GM18873 (cell line): ENCODE results near the gene NGEF.

Experiments used
- ATAC-seq: cut with Tn5 transposase; IDR thresholded peaks from one replicate; pipeline ENCODE4 v1.9.1; 2021; ENCODE audit warnings: mild to moderate bottlenecking, moderate library complexity, moderate number of reproducible peaks; ENCODE audit not compliant: unreplicated experiment, low FRiP score

NGEF gene

DNA sequence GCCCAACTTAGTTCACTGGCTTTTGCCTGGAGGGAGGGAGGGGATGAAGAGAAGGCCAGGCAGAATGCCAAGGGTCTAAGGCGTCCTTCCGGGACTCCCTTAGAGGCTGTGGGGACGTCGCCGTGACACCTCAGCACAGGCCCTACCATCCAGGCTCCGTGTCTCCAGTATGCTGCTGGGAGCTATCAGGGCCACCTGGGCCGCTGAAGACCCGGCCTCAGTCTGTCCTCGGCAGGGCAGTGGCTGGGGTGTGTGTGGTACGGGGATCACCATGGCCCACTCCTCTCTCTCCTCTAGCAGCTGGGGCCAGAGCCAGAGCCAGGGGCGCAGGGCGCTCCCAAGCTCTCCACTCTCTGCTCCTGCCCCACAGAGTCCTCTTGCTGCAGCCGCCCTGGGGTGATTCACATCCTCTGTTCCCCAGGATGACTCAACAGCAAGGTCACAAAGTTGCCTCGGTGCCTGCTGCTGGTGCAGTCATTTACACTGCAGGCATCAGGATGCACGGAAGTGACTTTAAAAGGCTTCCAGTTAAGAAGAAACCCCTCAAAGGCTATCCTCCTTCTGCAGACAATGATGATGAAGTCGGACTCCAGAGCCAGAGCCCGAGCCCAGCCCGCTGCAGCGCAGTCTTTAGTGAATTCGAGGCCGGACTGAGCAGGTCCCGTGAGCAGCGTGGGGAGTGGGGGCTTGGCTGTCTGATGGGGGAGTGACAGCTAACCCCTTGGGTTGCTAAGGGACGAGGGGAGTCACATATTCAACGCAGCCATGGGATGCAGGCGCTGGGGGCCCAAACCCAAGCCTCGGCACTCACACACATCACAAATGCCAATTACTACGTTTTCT is 111.1 kb downstream of the NGEF start:
- no peak for ATAC-seq

DNA sequence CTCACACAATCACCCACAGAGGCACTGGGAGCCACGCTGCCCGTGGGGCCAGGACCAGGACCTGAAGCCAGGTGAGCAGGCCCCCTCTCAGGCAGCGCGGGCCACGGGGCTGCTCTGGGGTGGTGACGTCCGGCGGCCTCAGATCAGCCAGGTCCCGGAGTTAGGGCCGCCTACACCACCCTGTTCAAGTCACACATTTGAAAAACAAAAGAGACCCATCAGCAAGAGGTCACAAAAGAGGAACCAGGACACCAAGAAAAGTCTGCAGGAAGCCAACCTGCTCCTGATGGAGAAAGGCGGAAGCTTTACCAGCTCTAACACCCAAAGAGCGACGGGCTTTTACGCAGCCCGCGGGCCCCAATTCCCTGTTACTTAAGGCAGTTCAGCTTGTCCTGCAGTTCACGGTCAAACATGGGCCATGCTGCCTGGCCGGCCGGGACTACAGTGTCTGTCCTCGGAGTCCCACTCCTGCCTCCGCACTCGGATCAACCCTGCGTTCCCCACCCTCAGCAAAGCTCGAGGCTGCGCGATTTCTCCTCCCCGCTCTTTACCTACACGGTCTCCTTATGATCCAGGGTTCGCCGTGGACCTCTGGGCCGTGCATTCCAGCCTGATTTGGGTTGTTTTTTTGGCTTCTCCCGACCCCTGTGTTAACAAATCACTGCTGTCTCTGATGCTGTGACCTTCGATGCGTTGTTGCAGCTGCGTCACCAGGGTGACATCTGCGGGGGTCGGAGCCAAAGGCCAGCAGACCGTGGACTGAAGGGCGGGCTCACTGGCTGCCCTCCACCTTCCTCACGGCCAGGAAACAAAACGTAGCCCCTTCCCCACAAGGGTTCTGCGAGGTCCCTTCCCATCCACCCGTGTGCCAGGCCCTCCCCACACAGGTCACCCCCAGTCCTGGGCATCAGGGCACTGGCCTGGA is 112.0 kb downstream of the NGEF start:
- ATAC-seq, result no peak

DNA sequence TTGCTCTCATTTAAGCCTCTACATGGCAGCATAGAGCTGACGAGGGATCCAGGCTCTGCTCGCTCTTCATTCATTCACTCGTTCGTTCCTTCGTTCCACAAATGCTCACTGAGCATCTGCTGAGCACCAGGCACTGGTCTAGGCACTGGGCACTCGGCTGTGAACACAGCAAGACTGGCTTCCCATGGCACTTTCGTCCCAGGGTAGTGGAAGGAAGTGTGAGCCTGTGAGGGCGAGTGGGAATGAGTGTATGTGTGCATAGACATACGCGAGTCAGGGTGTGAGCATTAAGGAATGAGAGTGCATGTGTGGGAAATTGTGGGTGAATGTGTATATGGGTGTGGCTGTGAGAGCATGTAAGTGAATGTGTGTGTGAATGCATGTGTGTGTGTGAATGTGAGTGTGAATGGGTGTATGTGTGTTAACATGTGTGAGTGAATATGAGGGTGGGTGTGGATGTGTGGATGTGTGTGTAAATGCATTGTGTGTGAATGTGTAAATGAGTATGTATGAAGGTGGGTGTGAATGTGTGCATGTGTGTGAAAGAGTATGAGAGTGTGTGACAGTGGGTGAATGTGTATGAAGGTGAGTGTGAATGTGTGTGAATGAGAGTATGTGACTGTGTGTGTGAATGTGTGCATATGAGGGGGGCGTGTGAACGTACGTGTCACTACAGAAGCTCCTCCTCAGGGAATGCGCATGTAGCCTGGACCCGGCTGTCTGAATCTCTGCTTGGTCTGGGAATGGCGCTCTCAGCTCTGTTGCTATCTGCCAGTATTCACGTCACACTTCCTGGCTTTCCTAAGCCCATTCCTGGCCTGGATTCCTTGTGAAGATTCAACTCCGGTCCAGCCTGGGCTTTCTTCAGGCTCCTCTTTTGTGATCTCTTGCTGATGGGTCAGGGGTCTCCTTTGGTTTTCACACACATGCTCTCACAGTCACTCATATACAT is 114.2 kb downstream of the NGEF start:
- no peak for ATAC-seq

DNA sequence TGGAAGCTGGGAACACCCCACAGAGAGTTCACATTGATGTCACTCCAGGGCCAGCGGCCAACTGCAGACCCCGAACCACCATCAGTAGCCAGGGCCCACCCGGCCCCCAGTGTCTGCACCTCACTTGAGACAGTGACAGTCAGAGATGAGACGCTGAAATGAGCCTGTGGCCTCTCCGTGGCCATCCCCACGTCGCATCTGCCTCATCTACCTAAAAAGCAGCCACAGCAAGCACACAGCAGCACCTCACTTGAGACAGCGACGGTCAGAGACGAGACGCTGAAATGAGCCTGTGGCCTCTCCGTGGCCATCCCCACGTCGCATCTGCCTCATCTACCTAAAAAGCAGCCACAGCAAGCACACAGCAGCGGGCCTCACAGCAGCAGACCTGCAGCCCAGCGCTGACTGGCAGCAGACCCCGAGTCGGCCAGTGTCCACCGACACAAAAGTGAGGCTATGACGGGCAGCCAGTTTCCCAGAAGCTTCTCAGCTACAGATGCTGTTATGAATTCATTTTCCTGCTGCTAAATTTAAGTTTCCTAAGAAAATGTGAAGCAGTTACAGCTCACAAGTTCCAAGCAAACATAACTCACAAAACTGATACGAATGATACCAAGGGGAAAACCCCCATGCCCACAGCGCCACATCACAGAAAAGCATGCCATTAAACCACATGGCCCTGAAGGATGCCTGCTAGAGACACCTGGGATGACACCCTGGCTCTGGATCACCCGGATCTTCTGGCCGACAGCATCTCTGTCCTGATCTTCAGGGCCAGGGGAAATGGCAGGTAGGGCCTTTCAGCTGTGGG is 115.3 kb downstream of the NGEF start:
- no peak for ATAC-seq

DNA sequence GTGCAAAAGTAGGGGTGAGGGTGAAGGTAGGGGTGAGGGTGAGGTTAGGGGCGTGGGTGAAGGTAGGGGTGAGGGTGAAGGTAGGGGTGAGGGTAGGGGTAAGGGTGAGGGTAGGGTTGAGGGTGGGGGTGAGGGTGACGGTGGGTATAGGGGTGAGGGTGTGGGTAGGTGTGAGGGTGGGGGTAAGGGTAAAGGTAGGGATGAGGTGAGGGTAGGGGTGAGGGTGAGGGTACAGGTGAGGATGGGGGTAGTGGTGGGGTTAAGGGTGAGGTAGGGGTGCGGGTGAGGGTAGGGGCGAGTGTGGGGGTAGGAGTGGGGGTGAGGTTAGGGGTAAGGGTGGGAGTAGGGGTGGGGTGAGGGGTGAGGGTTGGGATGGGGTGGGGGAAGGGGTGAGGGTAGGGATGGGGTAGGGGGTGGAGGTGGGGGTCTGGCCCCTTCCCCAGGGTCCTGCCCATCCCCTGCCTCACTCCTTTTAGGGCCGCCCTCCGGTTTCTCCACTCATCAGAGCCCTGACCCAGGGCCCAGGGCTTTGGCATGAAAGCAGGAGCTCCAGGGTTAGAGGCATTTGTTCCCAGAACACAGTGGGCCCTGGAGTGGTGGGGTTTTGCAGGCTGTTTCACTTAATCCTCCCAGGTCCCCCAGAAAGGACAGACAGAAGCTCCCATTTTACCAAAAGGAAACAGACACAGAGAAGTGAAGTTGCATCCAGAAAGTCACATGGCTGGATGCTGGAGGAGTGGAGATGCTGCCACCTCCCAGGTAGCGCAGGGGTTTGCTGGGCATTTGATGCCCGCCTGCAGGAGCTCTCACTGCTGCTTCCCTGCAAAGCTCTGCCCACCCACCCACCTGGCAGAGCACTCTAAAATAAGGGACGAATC is 116.1 kb downstream of the NGEF start:
- ATAC-seq, result no peak

DNA sequence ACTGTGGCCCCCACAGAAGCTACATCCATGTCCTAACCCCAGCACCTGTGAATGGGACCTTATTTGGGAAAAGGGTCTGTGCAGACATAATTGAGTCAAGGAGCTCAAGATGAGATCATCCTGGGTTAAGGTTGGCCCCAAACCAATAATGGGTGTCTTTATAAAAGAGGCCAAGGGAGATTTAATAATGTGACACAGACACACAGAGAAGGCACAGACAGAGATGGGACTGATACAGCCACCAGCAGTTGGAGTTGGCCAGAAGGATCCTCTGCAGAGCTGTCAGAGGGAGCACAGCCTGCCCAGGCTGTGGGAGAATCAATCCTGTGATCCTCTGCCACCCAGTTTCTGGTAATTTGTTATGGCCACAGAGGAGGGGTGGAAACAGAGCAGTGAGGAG is 116.9 kb downstream of the NGEF start:
- ATAC-seq, result no peak

DNA sequence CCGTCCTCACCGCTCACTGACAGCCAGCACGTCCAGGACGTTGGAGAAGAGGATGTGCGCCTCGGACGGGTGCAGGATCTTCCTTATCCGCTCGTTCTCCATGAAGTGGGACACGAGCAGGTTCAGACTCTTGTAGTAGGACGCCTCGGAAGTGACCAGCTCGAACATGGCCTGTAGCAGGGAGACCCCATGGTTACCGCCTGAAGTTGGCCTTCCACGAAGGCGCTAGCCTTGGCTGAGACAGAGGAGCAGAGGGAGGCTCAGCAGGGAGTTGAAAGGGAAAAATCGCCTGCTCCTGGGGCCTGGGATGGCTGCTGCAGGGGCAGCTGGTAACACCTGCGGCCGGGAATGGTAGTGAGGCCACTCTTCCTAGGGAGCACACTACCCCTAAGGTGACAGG is 118.3 kb downstream of the NGEF start:
- ATAC-seq, result no peak

DNA sequence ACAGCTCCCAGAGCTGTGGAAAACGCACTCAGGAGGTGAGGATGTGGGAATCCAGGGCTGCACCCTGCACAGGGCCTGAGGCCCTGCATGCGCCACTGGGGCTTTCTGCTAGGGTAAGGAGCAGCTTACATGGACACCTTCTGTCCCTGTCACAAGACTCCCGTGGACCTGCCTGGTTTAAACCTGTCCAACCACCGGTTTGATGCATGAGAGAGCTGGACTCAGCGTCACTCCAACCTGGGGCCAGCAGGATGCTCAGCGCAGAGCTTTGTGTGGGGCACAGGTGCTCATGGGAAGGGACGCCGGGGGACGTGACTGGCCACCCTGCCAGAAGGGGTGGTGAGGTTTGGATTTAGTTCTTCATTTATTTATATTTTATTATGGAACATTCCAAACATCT is 118.8 kb downstream of the NGEF start:
- no peak for ATAC-seq

DNA sequence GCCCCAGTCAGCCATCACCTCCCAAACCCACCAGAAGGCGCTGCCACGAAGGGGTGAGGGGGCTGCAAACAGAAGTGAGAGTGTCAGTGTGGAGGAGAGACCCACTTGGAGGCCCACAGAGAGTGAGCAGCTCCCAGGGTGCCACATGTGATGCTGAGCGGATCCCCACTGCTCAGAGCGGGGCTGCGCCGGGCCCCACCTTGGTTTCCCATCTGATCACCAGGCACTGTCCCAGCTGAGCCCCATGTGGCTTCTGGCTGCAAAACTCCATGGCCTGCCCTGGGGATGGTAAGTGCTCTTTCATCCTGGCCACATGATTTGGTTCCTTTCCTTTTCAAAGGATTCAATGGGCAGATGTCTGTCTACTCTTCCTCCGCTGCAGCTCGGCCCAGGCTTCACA is 119.2 kb downstream of the NGEF start:
- no peak for ATAC-seq

DNA sequence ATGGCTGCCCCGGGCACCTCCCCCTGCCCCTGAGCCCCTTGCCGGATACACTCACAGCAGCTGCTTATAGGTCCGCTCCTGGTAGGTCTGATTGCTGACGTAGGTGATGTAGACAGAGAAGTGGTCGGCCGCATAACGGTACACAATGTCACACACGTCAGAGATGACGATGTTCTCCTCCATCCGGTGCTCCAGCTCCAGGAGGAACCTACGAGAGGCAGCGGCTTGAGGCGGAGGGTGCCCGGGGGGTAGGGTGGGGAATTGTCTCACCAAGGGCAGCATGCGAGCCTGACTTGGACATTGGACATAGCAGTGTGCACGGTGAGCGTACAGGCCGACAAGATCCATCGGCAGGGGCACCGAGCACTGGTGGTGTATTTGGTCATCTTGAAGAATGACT is 120.2 kb downstream of the NGEF start:
- no peak for ATAC-seq

DNA sequence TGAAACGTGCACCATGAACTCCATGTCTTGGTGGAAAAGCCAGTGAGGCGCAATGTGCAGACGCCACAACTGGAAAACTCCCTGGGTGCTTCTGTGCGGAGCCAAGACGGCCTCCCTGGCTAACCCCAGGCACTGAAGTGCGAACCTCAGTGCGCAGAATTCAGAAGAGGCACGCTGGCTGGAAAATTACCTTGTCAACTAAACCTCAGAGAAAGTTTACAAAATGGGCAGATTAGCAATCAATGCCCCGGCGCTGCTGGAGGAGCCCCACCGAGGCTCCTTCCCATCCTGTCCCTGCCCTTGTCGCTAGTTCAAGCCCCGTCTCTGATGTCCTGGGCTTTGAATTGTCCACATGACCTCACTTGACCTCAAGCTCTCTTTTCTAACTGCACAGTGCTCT is 120.8 kb downstream of the NGEF start:
- no peak for ATAC-seq

DNA sequence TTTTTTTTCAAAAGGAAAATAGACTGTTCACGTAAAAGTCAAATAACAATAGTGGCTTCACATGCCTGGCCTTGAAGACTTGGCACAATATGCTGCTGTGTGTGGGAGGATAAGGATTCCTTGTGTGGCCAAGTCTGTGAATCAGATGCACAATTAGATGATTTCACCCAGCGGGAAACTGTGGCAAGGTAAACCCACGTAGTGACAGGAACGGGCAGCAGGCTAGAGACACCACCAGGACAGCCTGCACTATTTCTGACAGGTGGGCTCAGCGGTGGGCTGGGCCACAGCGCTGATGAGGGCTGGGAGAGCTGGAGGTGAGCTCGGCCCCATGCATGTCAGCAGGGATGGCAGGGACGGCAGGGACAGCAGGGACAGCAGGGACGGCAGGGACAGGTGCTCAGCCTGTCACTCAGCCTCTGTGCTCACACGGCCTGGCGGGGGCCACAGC is 121.4 kb downstream of the NGEF start:
- no peak for ATAC-seq

DNA sequence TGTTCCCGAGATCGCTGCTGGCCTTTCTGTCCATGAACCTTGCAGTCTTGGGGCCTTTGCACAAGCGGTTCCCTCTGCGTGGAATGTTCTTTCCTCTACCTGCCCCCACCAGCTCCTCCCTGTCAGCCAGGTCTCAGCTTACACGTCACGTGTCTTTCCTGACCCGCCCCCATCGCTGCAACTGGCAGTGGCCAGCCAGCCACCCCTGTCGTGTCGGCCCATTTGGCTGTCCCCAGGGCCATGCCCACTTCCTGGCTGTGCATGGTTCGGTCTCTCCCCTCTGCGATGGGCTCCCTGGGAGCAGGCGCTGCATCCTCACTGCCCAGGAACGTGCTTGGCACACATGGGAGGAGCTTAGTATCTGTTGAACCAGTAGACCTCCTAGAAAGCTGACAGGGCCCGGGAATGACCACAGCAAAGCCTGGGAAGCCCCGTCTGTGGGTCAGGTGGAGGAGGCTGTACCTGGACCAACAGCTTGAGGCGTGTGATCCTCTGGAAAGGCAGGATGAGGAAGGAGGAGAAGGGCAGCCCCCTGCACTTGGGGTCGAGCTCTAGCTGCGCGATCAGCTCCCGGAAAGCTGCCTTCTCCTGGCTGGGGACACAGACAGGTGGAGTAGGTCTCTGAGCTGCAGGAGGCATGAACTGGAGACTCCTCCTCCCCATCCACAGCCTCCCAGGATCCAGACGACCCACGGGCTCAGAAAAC is 122.0 kb downstream of the NGEF start:
- ATAC-seq, result no peak

DNA sequence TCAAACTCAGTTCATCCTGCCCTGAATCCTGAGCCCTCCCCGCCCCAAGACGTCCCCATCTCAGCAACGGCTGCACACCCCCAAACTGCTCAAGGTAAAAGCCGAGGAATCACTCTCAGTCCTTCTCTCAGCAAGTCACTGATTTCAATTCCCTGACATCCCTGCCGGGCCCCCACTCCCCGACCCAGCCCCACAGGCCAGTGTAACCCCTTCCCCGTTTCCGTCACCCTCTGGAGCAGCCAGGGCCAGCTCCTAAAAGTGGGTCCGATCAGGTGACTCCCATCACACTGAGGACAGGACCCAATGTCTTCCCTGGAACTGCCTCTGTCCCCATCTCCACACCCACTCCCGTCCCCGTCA is 122.5 kb downstream of the NGEF start:
- ATAC-seq, result no peak

DNA sequence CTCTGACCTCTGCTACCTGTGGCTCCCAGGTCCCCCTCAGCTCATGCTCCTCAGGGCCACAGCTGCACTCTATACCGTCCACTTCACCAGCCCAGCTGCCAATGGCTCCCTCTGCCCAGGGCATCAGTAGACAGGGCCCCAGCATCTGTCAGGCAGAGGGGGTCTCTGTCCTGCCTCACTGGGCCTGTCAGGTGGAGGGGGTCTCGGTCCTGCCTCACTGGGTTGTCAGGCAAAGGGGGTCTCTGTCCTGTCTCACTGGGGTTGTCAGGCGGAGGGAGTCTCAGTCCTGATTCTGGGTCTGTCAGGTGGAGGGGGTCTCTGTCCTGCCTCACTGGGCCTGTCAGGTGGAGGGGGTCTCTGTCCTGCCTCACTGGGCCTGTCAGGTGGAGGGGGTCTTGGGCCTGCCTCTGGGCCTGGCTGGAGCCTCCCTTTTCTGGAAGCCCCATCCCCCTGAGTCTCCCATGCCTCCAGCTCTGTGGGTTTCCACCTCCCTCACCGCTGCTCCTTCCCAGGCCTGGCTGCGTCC is 123.1 kb downstream of the NGEF start:
- no peak for ATAC-seq

DNA sequence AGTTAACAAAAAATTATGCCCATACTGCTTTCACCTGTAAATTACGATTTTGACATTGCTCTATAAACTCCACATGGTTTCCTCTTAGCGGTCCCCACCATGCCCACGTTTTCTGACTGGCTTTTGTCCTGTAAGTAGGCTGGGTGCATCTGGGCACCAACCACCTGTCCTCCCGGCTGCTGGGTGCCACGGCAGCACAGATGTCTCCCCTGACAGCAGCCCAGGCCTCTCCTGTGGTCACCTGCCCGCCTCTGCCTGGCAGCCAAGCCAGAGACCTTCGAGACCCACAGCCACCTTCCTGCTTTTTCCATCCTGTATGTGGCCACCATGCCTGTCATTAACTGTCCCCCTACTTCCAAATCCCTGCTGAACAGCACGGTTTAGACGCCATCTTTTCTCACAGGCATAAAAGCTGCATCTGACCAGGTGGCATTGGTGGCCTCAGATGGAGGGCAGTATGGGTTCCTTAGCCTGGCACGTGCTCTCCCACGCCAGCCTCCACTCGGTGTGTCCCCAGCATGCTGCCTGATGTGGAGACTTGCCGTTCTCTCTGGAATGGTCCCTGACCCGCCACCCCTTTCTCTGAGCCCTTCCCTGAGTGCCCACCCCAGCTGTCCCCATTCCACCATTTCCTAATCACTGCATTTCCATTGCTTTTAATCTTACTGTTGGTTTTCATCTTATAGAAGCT is 124.1 kb downstream of the NGEF start:
- no peak for ATAC-seq

DNA sequence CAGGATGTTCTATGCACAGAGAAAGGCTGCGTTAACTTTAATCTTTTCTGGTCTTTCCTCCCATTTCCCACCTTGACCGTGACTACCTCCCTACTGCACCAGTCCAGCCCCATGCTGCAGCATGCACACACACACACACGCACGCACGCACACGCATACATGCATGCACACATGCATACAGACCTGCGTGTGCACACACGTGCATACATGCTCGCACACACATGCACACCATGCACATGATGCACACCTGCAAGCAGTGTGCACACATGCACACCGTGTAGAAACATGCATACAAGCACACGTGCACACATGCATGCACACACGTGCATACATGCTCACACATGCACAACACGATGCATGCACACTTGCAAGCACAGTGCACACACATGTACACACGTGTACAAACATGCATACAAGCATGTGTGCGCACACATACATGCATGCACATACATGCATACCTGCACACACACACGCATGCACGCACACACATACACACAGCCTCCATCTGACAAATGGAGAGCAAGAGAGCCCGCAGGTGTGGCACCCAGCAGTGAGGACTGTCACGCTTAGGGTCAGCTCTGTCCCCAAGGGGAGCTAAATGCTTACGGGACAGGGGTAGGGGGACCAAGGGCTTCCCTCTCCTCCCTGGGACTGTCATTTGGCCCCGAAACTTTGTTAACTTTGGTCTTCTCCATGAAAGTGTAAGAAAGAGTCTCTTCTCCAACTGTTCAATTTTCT is 124.8 kb downstream of the NGEF start:
- no peak for ATAC-seq
